Dermis microvascular lymphatic vessel endothelial cell (primary cell): ENCODE data around the gene CD276. TPM values are rescaled to one million over a fixed set of nuclear protein-coding genes. Genes with fewer than 3 reads are reported as not detected.

Experiments used
- DNase-seq, 2 donors: peaks; one replicate each; pipeline versions ENCODE4 v3.0.0 to v3.0.0-alpha.2; 2010; ENCODE audit warnings: low read depth in 2 of 2
- total RNA-seq: library from RNA; depleted of rRNA; stranded (reverse); fragments of >200 nt; gene quantifications from 2 replicates; pipeline ENCODE4 v1.2.1, GENCODE V29; 2014

Gene CD276
- total RNA-seq, 1 donor from 2014 or later, result 33.1 TPM

GRCh38 chr15:73746883-73747282 is 62.7 kb downstream of the CD276 start:
- no peak for DNase-seq

DNA sequence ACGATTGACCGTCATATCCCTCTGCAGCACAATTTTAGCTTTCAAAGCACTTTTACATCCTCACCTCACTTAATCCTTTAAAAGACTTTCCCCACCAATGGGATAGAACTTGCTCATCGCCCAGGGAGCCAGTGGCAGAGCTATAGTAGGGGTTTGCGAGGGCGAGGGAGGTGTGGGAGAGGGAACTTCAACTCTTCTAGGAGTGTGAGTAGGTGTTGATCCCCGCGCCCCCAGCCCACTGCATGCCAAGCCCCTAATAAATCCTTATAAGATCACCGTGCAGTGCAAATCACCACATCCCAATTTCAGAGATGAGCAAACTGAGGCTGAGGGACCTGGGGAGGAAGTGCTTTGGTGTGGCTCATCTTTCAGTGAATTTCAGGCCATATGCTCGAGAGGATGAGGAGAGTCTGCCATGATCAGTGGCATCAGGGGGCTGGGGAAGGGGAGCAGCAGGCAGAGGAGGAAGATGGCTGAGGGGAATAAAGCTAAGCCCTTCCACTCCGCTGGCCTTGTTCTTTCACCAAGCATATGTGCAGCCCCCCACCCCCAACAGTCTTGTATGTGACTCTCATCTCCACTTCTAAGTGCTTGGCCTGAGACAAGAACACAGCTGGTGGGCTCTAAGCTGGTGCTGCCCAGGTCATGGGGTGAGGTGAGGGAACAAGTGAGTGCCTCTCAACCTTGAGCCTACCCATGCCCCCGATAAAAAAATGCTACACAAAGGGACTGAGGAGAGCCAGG is 63.8 kb downstream of the CD276 start:
- no peak for DNase-seq

GRCh38 chr15:73748730-73749129 is 64.5 kb downstream of the CD276 start:
- DNase-seq, result no peak

- DNase-seq, result no peak
Observed at GRCh38 chr15:73749533-73749932, 65.3 kb downstream of the CD276 start.

GRCh38 chr15:73749971-73750370 is 65.8 kb downstream of the CD276 start:
- DNase-seq, result no peak

DNA sequence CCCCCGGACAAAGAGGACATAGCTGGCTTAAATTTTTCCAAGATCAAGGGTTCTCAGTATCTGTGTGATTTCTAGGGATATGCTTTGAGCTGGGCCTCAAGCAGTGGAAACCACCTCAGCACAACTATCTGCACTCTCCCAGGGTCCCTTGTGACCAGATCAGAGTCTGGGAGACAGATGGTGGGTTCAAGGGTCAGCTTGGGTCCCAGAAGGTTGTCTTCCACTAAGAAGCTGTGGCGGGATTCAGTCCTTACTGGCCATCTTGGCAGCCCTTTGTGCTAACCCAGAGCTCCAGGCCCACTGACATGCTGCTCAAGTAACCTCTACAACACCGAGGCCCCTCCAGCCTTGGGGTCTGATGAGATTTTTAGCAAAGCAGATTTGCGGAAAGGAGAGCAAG is 66.3 kb downstream of the CD276 start:
- no peak for DNase-seq

DNA sequence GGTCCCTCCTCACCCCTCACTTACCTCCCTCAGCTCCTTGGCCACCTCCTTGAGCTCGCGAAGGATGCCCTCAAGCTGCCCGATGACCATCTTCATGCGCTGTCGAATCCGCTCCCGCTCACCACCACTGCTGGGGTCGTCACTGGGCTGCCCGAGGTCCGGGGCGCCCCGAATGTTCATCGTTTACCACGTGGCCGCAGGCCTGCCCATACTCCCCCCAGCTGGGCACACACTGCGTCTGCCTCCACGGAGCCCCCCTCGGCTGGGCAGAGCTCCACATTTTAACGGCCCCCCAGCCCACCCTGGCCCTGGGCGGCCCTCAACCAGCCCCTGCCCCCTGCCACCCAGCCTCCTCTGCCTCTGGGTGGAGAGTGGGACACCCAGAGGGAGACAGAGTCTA is 66.8 kb downstream of the CD276 start:
- DNase-seq, result no peak

DNA sequence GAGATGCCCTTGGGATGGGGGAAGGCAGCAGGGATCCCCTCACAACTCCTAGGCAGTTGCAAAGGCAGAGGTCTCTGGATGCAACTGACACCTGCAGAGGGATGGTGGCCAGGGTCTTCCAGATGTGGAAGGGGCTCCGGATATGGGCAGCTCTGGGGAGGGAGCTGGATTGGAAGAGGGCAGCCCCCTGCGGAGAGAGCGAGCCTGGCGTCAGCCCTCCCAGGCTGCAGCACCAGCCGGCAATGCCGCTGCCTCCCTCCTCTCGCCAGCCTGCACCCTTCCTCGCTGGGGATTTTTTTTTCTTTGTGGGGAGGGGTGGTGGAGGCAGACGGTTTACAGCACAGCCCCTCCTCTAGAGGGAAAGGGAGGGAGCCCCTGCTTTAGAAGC is 67.3 kb downstream of the CD276 start:
- no peak for DNase-seq

DNA sequence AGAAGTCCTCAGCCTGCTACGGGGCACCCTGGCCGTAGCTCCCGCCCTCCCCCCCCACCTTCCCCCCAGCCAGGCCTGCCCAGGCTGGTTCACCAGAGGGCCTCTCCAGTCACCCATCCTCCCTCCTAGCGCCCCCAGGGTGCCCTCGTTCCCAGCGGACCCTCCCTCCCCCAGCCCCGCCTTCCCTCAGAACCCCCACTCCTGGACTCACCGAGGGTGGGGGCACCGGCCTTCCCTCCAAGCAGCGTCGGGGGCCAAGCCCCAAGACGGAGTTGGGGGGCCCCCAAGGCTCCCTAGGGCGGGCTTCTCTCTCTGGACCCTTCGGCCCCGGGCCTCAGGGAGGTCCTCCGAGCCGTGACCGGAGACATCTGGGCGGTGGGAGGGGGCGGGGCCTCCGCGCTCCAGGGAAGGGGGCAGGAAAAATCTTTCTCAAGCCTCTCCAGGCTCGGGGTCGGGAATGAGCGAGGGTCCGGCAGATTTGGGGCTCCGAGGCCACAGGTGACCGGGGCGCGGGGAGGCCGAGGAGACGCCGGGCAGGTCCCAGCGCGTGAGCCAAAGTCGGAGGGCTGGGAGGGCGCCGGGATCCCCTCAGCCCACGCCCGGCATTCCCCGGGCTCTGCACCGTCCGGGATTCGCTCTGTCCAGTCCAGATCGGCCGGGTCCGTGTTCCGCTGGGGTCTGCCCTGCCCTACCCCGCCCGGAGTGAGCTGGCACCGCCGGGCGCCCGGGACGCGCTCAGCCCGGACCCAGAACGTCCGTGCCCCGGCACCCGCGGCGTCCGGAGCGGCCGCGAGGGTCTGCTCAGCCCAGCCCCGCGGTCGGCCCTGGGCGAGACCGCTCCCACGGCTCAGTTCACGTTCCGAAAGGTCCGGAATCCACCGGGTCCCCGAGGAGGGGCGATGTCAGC is 68.0 kb downstream of the CD276 start:
- DNase-seq, result no peak

GRCh38 chr15:73752806-73753193 is 68.6 kb downstream of the CD276 start:
- DNase-seq, result peak in 1 of 2 donors; percentile 14

GRCh38 chr15:73753250-73754130 is 69.3 kb downstream of the CD276 start, which contains the start of gene INSYN1:
Gene INSYN1 (minus strand): TSS chr15:73753351. CDS start chr15:73751130, 2,221 bp downstream.
- peak in 1 of 2 donors; percentile 43 for DNase-seq

DNA sequence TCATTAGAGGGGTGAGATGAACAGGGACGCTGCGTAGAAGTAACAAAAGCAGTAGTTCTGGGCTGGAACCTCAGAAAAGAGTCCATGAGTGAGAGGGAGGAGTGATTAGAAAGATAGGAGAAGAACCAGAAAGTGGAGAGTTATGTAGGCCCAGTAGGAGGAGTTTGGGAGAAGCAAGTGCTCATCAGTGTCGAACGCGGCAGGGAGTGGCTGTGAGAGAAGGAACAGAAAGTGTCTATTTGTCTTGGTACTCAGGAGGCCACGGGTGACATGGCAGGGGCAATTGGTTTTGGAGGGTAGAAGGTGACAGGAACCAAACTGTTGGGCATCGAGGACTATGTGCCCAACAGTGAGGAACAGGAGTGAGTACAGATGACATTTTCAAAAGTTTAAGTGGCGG is 70.3 kb downstream of the CD276 start:
- DNase-seq, result no peak

DNA sequence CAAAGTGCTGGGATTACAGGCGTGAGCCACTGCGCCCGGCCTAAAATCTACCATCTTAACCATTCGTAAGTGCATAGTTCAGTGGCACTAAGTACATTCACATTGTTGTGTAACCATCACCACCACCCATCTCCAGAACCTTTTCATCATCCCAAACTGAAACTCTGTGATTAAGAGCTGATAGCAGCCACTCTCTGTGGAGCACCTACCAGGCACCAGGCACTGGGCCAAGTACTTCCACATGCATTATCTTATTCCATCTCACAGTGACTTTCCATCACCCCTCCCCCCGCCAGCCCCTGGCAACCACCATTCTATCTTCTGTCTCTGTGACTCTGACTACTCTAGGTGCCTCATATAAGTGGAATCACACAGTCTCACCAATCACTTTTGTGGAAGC is 71.3 kb downstream of the CD276 start:
- no peak for DNase-seq

DNA sequence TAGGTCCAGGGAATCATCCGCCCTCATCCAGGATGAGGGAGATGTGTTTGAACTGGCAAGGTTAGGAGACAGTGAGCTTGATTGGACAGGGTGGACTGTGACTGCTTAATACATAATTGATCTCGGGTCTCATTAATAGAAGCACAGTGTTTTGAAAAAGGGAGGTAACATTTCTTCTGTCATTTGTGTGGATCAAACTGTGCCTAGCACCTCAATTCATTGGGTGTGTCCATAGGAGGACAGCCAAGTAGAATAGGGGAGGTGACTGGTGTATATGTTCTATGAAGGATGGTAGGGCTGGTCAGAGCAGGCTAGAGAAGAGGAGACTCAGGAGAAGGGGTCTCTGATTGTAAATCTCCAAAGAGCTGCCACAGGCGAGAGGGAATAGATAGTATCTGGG is 71.8 kb downstream of the CD276 start:
- no peak for DNase-seq

- no peak for DNase-seq
Observed at GRCh38 chr15:73756390-73756789, 72.2 kb downstream of the CD276 start.

GRCh38 chr15:73756947-73757513 is 72.8 kb downstream of the CD276 start:
- DNase-seq, result no peak

- DNase-seq, result no peak
Observed at GRCh38 chr15:73757571-73757970, 73.4 kb downstream of the CD276 start.

GRCh38 chr15:73758461-73758860 is 74.3 kb downstream of the CD276 start:
- DNase-seq, result no peak

DNA sequence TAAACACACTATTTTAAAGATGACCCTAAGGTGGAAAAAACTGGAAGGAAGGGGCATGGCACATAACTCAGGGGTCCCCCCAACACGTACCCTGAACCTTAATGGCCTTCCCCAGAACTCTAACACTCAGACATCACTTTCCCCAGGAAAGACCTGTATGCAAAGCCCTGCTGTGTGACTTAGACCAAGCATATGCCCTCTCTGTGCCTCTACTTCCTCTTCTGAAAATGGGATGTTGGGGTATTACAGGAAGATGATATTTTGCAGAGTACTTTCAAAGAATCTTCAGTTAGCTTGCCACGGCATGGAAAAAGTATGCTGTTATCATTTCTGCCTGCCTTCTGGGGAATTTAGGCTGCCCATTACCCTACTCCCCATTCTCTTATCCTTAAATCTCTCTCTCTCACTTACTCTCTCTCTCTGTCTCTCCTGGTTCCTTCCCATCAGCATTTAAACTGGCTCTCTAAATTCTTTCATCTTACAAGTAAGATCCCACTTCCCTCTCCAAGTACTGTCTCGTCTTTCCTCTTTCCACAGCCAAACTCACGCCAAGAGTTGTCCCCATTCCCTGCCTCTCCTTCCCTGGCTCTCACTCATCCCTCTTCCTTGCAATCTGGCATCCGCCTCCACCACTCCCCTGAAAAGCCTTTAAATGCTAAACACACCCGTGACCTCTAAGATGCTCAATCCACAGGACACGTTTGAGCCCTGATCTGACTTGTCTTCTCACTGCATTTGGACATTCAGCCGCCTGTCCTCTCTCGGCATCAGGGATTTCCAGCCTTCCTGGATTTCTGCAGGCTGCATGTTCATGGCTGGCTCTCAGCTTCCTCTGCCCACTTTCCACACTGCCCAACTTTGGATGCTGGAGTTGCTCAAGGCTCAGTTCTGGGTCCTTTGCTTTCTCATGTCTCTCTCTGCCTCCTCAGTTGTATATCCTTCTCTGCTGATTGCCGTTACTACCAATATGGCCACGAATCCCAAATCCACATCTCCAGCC is 76.4 kb downstream of the CD276 start:
- no peak for DNase-seq

GRCh38 chr15:73763931-73764330 is 79.7 kb downstream of the CD276 start:
- no peak for DNase-seq
